Breast epithelium (tissue), 4 donors: Measurements from ENCODE around the gene LDLRAD1. TPM values are rescaled to one million over a fixed set of nuclear protein-coding genes. Genes with fewer than 3 reads are reported as not detected.
"Not testable (repeated sequence)": the region's sequence is repeated elsewhere in the genome, so short reads cannot be mapped to it uniquely, and the experiment has no call there.

Experiments used
- DNase-seq, 2 donors: peaks; one replicate each; pipeline ENCODE4 v3.0.0-alpha.2; 2019; ENCODE audit warnings: low spot score in 2 of 2
- H3K27ac ChIP-seq, 2 donors: fragments of 200-600 bp; sonication (generic) in 1 of 2; one replicate each; pipeline ENCODE4 v1.5.1; 2016 to 2019; ENCODE audit warnings: mild to moderate bottlenecking in 1 of 2
- H3K27me3 ChIP-seq, 2 donors: fragments of 200-600 bp; sonication (generic) in 1 of 2; one replicate each; pipeline versions ENCODE4 v1.5.1 to v1.6.0; 2017 to 2019; ENCODE audit warnings: control low read depth in 1 of 2, mild to moderate bottlenecking in 1 of 2
- H3K36me3 ChIP-seq: fragments of 200-600 bp; one replicate; pipeline ENCODE4 v1.5.1; 2019
- H3K4me1 ChIP-seq, 2 donors: fragments of 200-600 bp; sonication (generic); one replicate each; pipeline ENCODE4 v1.5.1; 2016 to 2019; ENCODE audit warnings: control low read depth in 1 of 2
- H3K4me3 ChIP-seq, 3 donors: fragments of 200-600 bp; sonication (generic); 1 replicate in 2 of 3; 2 replicates in 1 of 3; pipeline ENCODE4 v1.5.1; 2016 to 2019; ENCODE audit warnings: mild to moderate bottlenecking in 3 of 3, moderate library complexity in 2 of 3
- H3K9me3 ChIP-seq, 2 donors: fragments of 200-600 bp; sonication (generic) in 1 of 2; one replicate each; pipeline ENCODE4 v1.5.1; 2016 to 2019; ENCODE audit warnings: control low read depth in 1 of 2
- POLR2A ChIP-seq: fragments of 450-650 bp; IDR thresholded peaks from one replicate; pipeline ENCODE4 v1.6.1; 2016; ENCODE audit warnings: antibody characterized with exemption, mild to moderate bottlenecking, moderate library complexity
- POLR2AphosphoS5 ChIP-seq, 3 donors: sonication (generic); formaldehyde crosslinking; IDR thresholded peaks; one replicate each; pipeline ENCODE4 v1.6.1; 2017; ENCODE audit warnings: antibody characterized with exemption in 3 of 3
- intact Hi-C: fragments of 100-400 bp; cut with DNase I; formaldehyde crosslinking; loops from one replicate; pipeline ENCODE4 v1.15.1; 2023; ENCODE audit warnings: low total_unique reads
- total RNA-seq, 3 donors: library from RNA; depleted of rRNA; stranded (reverse); fragments of >200 nt; gene quantifications; one replicate each; pipeline ENCODE4 v1.1.0, GENCODE V29; 2016
- TF ChIP-seq, protein P1 (sequence below), 3 donors: fragments of 450-650 bp; IDR thresholded peaks; one replicate each; pipeline ENCODE4 v1.5.1; 2016 to 2017; ENCODE audit warnings: antibody characterized with exemption in 3 of 3, mild to moderate bottlenecking in 3 of 3, moderate library complexity in 3 of 3

Gene LDLRAD1
- total RNA-seq, 3 donors from 2014 or later: not detected

DNA sequence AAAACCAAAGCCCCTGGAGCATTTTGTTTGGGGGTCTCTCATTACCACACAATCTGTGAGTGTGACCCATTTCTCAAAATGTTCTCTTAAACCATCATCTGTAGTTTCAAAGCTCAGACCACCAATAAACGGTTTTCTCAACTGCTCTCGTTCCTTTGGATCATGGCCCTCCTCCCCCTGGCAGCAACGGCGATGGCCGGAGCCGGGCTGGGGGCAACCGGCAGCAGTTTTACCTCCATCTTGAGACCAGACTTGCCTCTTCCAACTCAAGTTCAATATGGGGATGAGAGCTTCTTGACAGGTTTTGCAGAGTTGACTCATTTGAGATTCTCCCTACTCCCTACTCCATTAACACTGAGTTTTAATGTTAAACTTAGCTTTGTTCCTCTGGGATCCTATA, 42.1 kb downstream of the LDLRAD1 start:
- Histone ChIP-seq H3K27ac (no peak overlapping the region), H3K4me3 (no peak overlapping the region), H3K4me1 (no peaks in the 10 kb centered on the region), H3K9me3 (no peaks in the 10 kb centered on the region), H3K27me3 (no peaks in the 10 kb centered on the region), H3K36me3 (no peaks in the 10 kb centered on the region)
- TF ChIP-seq POLR2A (no peak), POLR2AphosphoS5 (IDR thresholded peaks at IDR 0.05) (no peak)
- TF ChIP-seq, protein P1, sequence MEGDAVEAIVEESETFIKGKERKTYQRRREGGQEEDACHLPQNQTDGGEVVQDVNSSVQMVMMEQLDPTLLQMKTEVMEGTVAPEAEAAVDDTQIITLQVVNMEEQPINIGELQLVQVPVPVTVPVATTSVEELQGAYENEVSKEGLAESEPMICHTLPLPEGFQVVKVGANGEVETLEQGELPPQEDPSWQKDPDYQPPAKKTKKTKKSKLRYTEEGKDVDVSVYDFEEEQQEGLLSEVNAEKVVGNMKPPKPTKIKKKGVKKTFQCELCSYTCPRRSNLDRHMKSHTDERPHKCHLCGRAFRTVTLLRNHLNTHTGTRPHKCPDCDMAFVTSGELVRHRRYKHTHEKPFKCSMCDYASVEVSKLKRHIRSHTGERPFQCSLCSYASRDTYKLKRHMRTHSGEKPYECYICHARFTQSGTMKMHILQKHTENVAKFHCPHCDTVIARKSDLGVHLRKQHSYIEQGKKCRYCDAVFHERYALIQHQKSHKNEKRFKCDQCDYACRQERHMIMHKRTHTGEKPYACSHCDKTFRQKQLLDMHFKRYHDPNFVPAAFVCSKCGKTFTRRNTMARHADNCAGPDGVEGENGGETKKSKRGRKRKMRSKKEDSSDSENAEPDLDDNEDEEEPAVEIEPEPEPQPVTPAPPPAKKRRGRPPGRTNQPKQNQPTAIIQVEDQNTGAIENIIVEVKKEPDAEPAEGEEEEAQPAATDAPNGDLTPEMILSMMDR (IDR thresholded peaks at IDR 0.05): no peak
- intact Hi-C loops: no loop called here
- no peak for DNase-seq

DNA sequence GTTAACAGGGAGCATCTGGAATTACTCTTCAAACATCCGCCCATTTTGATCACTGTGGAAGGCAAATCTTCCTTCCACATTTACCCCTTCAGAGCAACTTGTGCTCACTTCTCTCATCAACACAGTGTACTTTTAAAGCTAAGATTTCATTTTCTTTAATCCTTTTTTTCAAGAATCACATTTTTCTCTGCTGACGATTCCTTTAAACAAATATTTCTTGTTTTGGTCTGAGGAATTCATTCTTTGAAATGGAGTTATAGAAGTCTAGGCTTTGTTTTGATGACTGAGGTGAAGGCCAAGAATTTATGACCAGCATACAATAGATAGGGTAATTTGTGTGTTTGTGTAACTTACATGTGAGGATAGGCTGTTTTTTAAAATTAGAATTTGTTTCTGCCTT, 46.3 kb downstream of the LDLRAD1 start:
- Histone ChIP-seq H3K4me3 (no peak overlapping the region), H3K9me3 (no peaks in the 10 kb centered on the region), H3K36me3 (no peaks in the 10 kb centered on the region), H3K27me3 (no peaks in the 10 kb centered on the region), H3K4me1 (no peaks in the 10 kb centered on the region), H3K27ac (no peak overlapping the region)
- no peak for DNase-seq
- TF ChIP-seq POLR2AphosphoS5 (IDR thresholded peaks at IDR 0.05): no peak
- TF ChIP-seq, protein P1 (IDR thresholded peaks at IDR 0.05): no peak
- TF ChIP-seq POLR2A: no peak
- intact Hi-C loops: no loop called here

- DNase-seq, H3K4me1 ChIP-seq, H3K27me3 ChIP-seq, H3K4me3 ChIP-seq, H3K36me3 ChIP-seq, H3K9me3 ChIP-seq, H3K27ac ChIP-seq, intact Hi-C loops: not testable (repeated sequence)
These were observed 48.7 kb downstream of the LDLRAD1 start for GRCh38 chr1:53969323-53969722.

DNA sequence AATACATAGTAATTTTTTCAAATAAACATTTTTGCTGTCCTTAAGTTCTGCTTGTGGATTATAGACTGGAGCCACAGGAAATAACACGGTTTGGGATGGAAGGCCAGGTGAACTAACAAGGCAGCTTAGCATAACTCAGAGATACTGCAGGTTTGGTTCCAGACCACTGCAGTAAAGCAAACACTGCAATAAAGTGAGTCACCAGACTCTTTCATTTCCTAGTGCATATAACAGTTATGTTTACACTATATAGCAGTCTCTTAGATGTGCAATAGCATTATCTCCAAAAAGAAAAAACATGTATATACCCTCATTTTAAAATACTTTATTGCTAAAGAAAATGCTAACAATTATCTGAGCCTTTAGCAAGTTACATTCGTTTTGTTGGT, 49.9 kb downstream of the LDLRAD1 start:
- intact Hi-C loops: no loop called here
- no peak for TF ChIP-seq POLR2AphosphoS5 (IDR thresholded peaks at IDR 0.05)
- no peak for TF ChIP-seq POLR2A
- TF ChIP-seq, protein P1 (IDR thresholded peaks at IDR 0.05): no peak
- H3K36me3 ChIP-seq: peaks cover 4% of the 10 kb centered on the region
- no peak overlapping the region for H3K4me3 ChIP-seq
- no peak for DNase-seq
- no peaks in the 10 kb centered on the region for H3K4me1 ChIP-seq
- no peaks in the 10 kb centered on the region for H3K9me3 ChIP-seq
- no peak overlapping the region for H3K27ac ChIP-seq
- no peaks in the 10 kb centered on the region for H3K27me3 ChIP-seq

GRCh38 chr1:53967409-53968124, 50.4 kb downstream of the LDLRAD1 start:
- Histone ChIP-seq H3K36me3 (peaks cover 4% of the 10 kb centered on the region), H3K4me1 (no peaks in the 10 kb centered on the region), H3K9me3 (no peaks in the 10 kb centered on the region), H3K27me3 (no peaks in the 10 kb centered on the region), H3K27ac (no peak overlapping the region), H3K4me3 (no peak overlapping the region)
- no peak for TF ChIP-seq POLR2A
- no peak for DNase-seq
- intact Hi-C loops: no loop called here

GRCh38 chr1:53966794-53967193, 51.2 kb downstream of the LDLRAD1 start:
- H3K4me3 ChIP-seq: no peak overlapping the region
- intact Hi-C loops: no loop called here
- no peaks in the 10 kb centered on the region for H3K27me3 ChIP-seq
- no peaks in the 10 kb centered on the region for H3K4me1 ChIP-seq
- no peak overlapping the region for H3K27ac ChIP-seq
- no peaks in the 10 kb centered on the region for H3K9me3 ChIP-seq
- TF ChIP-seq POLR2A (no peak), POLR2AphosphoS5 (IDR thresholded peaks at IDR 0.05) (no peak)
- TF ChIP-seq, protein P1 (IDR thresholded peaks at IDR 0.05): no peak
- H3K36me3 ChIP-seq: peaks cover 7% of the 10 kb centered on the region
- no peak for DNase-seq
